Bronchial epithelial cell (primary cell): ENCODE measurements around the gene CHTF18. TPM values are rescaled to one million over a fixed set of nuclear protein-coding genes. Genes with fewer than 3 reads are reported as not detected.

Experiments used
- DNase-seq: peaks from one replicate; pipeline ENCODE4 v3.0.0-alpha.2; 2010; ENCODE audit warnings: low read depth
- FAIRE-seq: peaks from 2 replicates; lab custom pipeline; 2011; peaks lifted over from hg19 to GRCh38; lab: Jason Lieb, UNC
- H3K27me3 ChIP-seq: 2 replicates; pipeline ENCODE4 v1.5.1; 2011; ENCODE audit warnings: low read length; ENCODE audit not compliant: control insufficient read depth, insufficient read depth
- H3K36me3 ChIP-seq: 2 replicates; pipeline ENCODE4 v1.5.1; 2011; ENCODE audit warnings: low read length; ENCODE audit not compliant: control insufficient read depth, insufficient read depth
- H3K4me3 ChIP-seq: 2 replicates; pipeline ENCODE4 v1.5.1; 2011; ENCODE audit warnings: mild to moderate bottlenecking, low read depth, low read length, control low read depth
- total RNA-seq: library from RNA; depleted of rRNA; stranded (reverse); fragments of >200 nt; gene quantifications from 2 replicates; pipeline ENCODE4 v1.2.1, GENCODE V29; 2014
- TF ChIP-seq, protein P1 (sequence below): IDR thresholded peaks from 2 replicates; pipeline ENCODE4 v1.5.1; 2011; ENCODE audit warnings: mild to moderate bottlenecking, moderate library complexity, low read length, control low read depth, inconsistent platforms; ENCODE audit not compliant: insufficient read depth, severe bottlenecking

CHTF18 gene
- total RNA-seq, 1 donor from 2014 or later: 1.6 TPM

GRCh38 chr16:759110-759910 lies 29.1 kb upstream of the CHTF18 start:
- Histone ChIP-seq H3K36me3 (no peaks in the 10 kb centered on the region), H3K27me3 (no peaks in the 10 kb centered on the region), H3K4me3 (no peak overlapping the region)
- FAIRE-seq (no peak), DNase-seq (peak; percentile 12)
- TF ChIP-seq, protein P1, sequence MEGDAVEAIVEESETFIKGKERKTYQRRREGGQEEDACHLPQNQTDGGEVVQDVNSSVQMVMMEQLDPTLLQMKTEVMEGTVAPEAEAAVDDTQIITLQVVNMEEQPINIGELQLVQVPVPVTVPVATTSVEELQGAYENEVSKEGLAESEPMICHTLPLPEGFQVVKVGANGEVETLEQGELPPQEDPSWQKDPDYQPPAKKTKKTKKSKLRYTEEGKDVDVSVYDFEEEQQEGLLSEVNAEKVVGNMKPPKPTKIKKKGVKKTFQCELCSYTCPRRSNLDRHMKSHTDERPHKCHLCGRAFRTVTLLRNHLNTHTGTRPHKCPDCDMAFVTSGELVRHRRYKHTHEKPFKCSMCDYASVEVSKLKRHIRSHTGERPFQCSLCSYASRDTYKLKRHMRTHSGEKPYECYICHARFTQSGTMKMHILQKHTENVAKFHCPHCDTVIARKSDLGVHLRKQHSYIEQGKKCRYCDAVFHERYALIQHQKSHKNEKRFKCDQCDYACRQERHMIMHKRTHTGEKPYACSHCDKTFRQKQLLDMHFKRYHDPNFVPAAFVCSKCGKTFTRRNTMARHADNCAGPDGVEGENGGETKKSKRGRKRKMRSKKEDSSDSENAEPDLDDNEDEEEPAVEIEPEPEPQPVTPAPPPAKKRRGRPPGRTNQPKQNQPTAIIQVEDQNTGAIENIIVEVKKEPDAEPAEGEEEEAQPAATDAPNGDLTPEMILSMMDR: no peak

- no peak for DNase-seq
- Histone ChIP-seq H3K36me3 (no peaks in the 10 kb centered on the region), H3K27me3 (no peaks in the 10 kb centered on the region), H3K4me3 (no peak overlapping the region)
- no peak for FAIRE-seq
- TF ChIP-seq, protein P1: no peak
Observed at GRCh38 chr16:760065-760464, 28.4 kb upstream of the CHTF18 start.

GRCh38 chr16:760545-761343 lies 27.7 kb upstream of the CHTF18 start, which contains the start of gene MSLN:
MSLN (plus strand) TSS chr16:760734; CDS start chr16:762681, 1,947 bp downstream.
- H3K4me3 ChIP-seq: no peak within 1 kb of the TSS
- TF ChIP-seq, protein P1: no peak
- no peak for FAIRE-seq

DNA sequence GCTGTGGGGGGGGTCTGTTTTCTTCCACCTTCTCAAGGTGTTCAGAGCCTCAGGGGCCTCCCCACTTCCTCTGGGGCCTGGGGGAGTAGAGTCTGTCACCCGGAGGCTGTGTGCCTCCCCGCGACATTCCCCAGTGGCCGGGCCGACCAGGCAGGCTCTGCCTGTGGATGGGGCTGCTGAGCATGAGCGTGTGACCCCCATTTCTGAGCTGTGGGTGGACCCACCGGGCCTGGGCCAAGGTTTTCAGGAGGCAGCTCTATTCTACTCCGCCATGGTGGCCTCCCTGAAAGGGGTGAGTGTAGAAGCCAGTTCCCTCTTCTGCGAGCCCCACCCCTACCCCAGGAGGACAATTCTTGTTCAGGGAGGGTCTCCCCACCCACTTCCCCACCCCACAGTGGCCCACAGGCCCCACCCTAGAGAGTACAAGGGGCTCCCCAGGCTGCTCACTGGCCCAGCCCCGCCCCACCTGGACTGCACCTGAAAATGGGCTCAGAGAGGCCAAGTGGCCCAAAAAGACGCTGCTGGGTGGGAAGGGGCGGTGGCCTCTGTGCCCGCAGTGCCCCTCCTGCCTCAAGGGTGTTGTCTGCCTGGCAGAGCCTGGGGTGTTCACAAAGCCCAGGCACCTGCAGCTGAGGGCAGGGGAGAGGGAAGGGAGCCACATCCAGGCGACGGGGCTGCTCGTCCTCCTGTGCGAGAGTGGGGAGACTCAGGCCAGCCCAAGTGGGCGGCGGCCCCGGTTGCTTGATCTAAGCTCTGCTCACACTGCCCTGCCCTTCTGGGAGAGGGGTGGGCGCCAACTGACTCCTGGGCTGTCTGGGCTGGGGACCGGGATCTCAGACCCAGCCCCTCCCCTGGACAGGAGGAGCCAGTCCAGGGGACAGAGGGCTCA lies 26.6 kb upstream of the CHTF18 start:
- FAIRE-seq (no peak), DNase-seq (no peak)
- H3K4me3 ChIP-seq: no peak overlapping the region

More at GRCh38 chr16:760545-761343, 27.7 kb upstream of the CHTF18 start, which contains the start of gene MSLN:
- Histone ChIP-seq H3K36me3 (no peaks in the 10 kb centered on the region), H3K27me3 (no peaks in the 10 kb centered on the region)
- peak; percentile 59 for DNase-seq

More for the DNA sequence above, 26.6 kb upstream of the CHTF18 start:
- no peaks in the 10 kb centered on the region for H3K27me3 ChIP-seq
- TF ChIP-seq, protein P1: no peak
- H3K36me3 ChIP-seq: no peaks in the 10 kb centered on the region
